Stromal cell of bone marrow (primary cell): ENCODE results near the gene CFAP65.

Experiments
- DNase-seq: peaks from one replicate; pipeline ENCODE4 v3.0.0-alpha.2; 2012; ENCODE audit warnings: low read depth

Gene CFAP65

GRCh38 chr2:219009294-219009693, 32.0 kb downstream of the CFAP65 start:
- DNase-seq = no peak

DNA sequence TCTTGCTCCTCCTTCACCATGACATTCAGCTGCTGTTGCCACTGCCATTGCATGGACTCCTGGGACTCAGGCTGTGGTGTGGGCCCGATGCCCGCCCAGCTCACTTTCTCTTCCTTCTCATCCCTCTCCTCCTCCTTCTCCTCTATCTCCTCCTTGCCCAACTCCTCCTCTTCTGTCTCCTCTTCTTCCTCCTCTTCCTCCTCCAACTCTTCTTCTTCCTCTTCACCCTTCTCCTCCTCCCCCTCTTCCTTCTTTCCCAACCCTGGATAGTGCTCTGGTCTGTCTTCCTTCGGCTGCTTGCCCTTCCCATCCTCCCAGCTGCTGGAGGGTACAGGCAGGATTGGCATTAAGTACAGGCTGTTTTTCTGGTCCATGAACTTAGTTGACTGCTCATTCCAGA, 37.3 kb downstream of the CFAP65 start:
- no peak for DNase-seq

DNA sequence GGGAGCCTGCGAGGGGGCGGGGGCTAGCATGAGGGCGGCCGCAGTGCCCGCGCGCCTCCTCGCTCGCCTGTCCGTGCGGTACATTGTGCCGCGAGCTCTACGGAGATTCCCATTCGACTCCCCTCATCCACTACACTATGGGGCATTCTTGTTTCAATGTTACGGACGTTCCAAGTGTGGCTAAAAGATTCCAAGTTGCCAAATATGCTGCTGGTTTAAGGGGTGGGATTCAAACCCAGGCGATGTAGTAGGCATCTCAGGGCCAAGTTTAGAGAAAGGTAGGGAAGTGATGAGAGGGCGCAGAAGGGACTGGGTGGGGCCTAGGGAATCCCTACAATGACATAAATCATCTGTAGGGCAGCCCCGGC, 38.1 kb downstream of the CFAP65 start:
- DNase-seq = no peak

DNA sequence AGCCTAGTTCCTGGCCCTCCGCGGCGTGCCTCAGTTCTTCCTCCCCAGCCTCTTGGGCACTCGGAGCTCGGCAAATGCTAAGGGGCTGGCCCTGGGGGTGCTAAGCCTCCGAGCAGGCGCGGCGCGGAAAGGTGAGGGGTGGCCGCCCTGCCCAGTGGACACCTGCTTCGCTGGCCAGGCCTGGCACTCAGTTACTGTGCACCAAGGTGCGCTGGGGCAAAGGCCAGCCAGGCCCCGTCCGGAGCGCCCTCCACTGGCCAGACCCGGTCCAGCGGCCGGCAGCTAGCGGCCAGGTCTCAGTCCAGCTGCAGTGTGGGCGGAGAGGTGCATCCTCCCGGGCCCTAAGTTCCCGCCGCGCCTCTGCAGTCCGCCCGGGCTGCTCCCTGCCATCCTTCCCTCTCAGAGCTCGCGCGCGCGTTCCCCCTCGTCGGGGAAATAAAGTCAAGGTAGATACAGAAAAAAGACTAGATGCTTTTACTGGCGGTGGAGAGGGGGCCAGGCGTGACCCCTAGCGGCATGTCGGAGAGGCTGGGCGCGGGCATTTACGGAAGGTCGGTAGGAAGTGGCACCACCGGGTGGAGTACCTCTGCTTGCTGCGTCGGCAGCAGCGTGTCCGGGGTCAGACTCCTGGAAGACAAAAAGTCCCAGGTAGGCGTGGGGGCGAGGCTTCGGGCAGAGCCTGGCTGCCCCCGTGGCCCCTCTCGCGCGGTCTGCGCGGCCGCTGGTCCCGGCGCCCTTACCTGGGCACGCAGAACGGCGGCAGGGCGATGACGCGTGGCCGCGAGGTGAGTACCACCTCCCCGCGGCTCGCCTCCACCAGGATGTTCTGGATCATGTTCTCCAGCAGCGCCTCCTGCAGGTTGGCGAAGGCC, 38.7 kb downstream of the CFAP65 start:
- DNase-seq = no peak

- DNase-seq = no peak
Observed at GRCh38 chr2:219001577-219002394, 39.5 kb downstream of the CFAP65 start.

DNA sequence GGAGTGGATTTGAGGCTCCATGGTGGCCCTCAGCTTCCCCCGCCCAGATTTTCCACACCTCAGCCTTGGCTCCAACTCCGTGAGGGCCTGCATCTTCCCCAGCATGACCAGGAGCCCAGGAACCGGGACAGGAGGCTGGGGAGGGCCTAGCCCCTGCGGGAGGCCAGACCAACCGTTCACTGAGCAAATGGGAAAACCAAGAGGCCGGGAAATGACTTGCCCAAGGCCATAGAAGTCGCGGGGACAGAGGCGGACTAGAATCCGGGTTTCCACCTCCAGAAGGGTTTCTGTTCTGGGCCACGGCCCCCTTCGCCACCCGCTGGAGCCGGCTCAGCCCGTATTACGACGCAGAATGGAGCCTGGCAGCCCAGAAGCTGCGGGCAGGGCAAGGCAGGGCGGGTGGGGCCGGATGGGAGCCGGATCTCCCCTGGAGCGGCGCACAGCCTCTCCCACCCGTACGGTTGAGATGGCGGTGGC, 40.2 kb downstream of the CFAP65 start:
- no peak for DNase-seq

- DNase-seq = no peak
Observed at GRCh38 chr2:219000569-219000960, 40.8 kb downstream of the CFAP65 start.

DNA sequence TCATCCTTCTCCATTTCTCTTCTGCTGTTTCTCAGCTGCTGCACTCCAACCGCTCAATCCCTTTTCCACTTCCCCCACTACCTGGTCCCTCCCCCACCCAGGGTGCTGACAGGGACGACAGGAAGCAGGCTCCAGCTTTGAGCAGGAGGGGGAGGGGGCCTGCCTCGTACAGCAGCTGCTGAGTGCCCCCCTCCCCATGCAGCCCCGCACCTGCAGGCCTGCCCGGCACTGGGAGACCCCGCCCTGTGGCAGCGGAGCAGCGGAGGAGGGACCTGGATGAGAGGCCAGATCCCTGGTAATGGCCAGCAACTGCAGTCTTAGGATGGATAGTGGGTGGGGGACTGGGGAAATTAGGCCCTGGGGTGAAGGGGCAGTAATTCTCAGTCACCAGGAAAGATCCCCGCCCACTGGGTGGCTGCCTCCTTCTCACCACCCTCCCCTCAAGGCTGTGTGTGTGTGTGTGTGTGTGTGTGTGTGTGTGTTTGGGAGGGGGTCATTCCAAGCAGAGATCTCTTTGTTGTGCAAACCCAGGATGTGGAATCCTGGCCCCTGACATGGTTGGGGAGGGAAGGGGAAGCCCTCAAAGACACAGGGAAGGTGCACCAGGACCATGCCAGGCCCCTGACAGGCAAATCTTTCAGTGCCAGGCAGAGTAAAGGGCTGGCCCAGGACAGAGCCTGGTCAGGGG, 41.3 kb downstream of the CFAP65 start:
- no peak for DNase-seq

DNA sequence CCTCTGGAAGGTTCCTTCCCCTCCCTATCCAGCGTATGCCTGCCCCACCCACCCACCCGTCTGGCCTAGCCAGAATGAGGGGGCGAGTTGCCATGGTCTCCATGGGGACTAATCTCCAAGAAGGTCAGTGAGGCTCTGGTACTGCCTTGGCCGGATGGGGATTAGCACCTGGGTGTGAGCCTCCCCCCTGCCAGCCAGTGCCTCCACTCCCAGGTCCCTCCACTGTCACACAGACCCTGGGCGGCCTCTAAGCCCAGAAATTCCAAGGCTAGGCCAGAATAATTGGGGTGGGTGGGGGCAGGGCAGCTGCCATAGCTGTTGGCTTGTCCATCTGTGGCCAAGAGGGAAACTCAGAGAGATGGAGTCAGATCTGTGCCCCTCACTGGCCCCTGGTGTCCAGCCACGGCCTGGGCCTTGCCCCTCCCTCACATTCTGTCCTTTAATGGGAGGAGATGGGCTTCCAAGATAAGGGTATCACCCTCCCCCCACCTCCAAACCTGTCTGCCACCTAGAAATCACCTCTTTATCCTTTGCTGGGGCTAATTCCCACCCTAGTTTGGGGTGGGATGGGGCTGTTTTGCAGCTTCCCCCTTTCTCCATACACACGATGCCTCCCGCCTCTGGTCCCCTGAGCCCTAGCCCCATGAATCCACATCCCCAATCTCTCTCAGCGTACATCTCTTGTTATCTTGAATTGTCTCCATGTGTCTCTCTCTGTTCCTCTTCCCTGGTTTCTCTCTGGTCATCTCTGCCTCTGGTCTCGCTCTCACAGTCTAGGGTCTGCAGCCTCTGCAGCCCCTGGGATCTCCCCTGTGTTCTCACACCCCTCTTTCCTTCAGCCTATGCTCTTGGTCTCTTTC, 42.1 kb downstream of the CFAP65 start:
- DNase-seq = no peak

- no peak for DNase-seq
Observed at GRCh38 chr2:218998414-218999002, 42.8 kb downstream of the CFAP65 start.

DNA sequence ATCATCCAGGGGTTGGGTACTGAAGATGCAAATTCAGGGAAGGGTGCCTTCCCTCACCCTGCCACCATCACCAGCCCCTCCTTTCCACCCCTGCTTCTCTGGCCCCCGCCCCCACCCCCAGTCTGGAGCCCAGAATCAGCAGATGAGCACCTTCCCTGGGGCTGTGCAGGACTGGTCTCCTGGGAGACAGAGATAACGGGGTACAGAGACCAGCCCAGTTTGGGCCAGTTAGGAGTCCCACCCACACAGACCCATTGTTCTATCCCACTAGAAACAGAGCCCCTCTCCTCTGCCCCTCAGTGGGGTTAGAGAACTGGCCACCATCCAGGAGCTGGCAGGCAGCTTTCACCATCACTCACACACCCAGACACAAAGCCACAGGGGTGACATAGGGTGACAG, 43.6 kb downstream of the CFAP65 start:
- no peak for DNase-seq

DNA sequence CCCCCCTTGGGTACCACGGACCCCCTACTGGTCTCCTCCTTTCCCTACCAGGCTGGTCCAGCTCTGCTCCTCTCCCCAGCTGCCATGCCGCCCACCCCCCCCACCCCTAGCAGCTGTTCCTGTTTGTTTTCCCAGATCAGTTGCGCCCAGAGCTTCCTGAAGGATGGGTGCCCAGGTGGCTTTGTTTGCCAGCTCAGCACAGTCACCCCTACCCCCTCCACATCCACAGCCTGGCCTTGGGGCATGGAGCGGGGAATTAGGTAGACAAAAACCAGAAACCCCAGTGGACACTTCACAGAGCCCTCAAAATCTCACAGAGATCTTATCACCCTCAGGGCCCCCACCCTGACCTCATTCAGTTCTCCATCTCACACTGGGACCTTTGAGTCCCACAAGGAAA, 44.4 kb downstream of the CFAP65 start:
- no peak for DNase-seq

GRCh38 chr2:218995972-218996711, 45.2 kb downstream of the CFAP65 start:
- peak; percentile 51 for DNase-seq

DNA sequence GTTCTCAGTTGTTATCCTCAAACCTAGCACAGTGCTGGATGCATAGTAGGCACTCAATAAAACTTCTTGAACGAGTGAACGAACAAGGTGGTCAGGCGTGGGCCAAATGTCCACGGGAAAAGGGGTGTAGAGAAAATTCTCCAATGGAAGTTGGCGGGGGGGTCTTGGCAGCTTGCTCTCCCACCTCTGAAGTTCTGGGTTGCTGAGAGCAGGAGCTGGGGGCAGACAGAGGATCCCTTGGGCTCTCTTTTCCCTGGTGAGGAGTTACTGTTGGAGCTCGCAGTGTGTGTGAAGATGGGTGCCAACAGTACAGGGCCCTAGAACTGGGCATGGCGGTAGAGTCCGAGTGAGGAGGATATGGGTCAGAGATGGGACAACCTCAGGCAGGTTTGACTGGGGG, 45.8 kb downstream of the CFAP65 start:
- DNase-seq = no peak

GRCh38 chr2:218993345-218994315, 47.7 kb downstream of the CFAP65 start, which contains the start of gene CRYBA2:
TSS of gene CRYBA2 (minus strand) at chr2:218993422. CDS start at chr2:218993176, 246 bp downstream.
- DNase-seq = no peak

- no peak for DNase-seq
Observed at GRCh38 chr2:218992703-218993344, 48.5 kb downstream of the CFAP65 start.

DNA sequence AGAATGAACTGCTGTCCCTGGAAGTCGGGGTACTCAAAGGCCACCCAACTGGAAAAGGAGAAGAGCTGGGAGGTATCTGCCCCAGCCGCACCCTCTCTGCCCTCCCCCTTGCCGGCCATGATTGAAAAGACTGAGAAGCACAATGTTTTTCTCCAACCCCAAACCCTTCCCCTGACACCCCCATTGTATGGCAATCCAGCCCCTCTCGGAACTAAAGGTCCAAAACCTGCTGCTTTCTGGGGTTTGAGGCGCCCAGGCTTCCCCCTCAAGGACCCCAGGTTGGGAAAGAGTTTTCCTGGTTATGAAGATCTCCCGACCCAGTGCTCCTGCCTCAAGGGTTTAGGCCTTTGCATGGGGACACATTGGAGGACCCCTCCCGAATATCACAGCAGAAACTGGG, 49.1 kb downstream of the CFAP65 start:
- DNase-seq = no peak

DNA sequence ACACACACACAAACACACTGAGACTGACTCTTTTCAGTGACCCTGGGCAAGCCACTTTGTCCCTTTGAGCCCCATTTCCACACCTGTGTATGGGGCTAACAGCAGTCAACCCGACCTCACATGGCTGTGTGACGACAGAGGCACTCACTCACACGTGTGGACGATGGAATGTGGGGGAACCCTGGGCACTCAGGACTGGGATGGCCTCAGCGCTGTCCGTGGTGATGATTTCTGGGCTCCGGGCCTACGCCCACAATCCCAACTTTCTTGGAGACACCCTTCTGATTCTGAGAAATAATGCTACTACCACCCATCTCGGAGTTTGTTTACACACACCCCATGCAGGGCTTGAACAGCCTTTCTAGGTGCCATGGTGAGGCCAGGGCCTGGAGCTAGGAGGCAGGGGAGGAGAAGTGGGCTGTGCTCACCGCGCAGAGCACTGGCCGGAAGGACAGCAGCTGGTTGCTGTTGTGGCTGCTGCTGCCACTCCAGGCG, 49.6 kb downstream of the CFAP65 start:
- no peak for DNase-seq
